Measurements from ENCODE around the gene MS4A3.
"Not testable (repeated sequence)": the region's sequence is repeated elsewhere in the genome, so short reads cannot be mapped to it uniquely, and the experiment has no call there.

The MS4A3 gene

DNA sequence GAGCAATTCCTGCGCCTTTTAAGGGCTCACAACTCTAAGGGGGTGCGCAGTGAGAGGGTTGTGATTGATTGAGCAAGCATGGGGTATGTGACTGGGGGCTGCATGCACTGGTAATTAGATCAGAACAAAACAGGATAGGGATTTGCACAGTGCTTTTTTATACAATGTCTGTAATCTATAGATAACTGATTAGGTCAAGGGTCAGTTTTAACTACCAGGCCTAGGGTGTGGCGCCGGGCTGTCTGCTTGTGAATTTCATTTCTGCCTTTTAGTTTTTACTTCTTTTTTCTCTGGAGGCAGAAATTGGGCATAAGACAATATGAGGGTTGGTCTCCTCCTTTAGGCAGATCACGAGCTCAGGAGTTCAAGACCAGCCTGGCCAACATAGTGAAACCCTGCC is 52.2 kb downstream of the MS4A3 start:
- H3K36me3 ChIP-seq (replicated peaks; ENCODE audit: low read depth, low read length); H3K4me3 ChIP-seq (ENCODE audit: low read length); H3K4me1 ChIP-seq (ENCODE audit: low read length); H4K20me1 ChIP-seq (ENCODE audit: insufficient read depth, low read length); H3K27ac ChIP-seq (ENCODE audit: low read length); H2AFZ ChIP-seq (ENCODE audit: low read depth, low read length); H3K27me3 ChIP-seq (ENCODE audit: low read depth, low read length); H3K4me2 ChIP-seq (ENCODE audit: low read length); H3K9ac ChIP-seq (ENCODE audit: low read length); H3K9me3 ChIP-seq (ENCODE audit: insufficient read depth, low read length); H3K79me2 ChIP-seq (ENCODE audit: low read length): not testable (repeated sequence)

- Histone ChIP-seq H3K27ac (ENCODE audit: low read length) (no peak overlapping the region), H3K27me3 (ENCODE audit: low read depth, low read length) (0 out of 2 replicates have a peak, but pooled peaks cover 3% of the 10 kb centered on the region), H3K79me2 (ENCODE audit: low read length) (no peaks in the 10 kb centered on the region), H3K4me2 (ENCODE audit: low read length) (no peak overlapping the region), H3K9me3 (ENCODE audit: insufficient read depth, low read length) (no peaks in the 10 kb centered on the region), H4K20me1 (ENCODE audit: insufficient read depth, low read length) (no peaks in the 10 kb centered on the region), H2AFZ (ENCODE audit: low read depth, low read length) (no peak overlapping the region), H3K9ac (ENCODE audit: low read length) (no peak overlapping the region), H3K4me3 (ENCODE audit: low read length) (no peak overlapping the region), H3K36me3 (replicated peaks; ENCODE audit: low read depth, low read length) (no peaks in the 10 kb centered on the region), H3K4me1 (ENCODE audit: low read length) (no peaks in the 10 kb centered on the region)
- TF ChIP-seq EZH2phosphoT487 (IDR thresholded peaks at IDR 0.05; ENCODE audit: low read depth), result no peak
- no peak for TF ChIP-seq CTCF (IDR thresholded peaks at IDR 0.05; ENCODE audit: low read depth, low read length)
Observed at GRCh38 chr11:60111793-60112192, 55.3 kb downstream of the MS4A3 start.

GRCh38 chr11:60116996-60117790 is 60.7 kb downstream of the MS4A3 start:
- Histone ChIP-seq H3K27me3 (ENCODE audit: low read depth, low read length) (0 out of 2 replicates have a peak, but pooled peaks cover 4% of the 10 kb centered on the region), H3K4me2 (ENCODE audit: low read length) (no peak overlapping the region), H3K4me3 (ENCODE audit: low read length) (no peak overlapping the region), H2AFZ (ENCODE audit: low read depth, low read length) (no peak overlapping the region), H4K20me1 (ENCODE audit: insufficient read depth, low read length) (no peaks in the 10 kb centered on the region), H3K9me3 (ENCODE audit: insufficient read depth, low read length) (no peaks in the 10 kb centered on the region), H3K79me2 (ENCODE audit: low read length) (no peaks in the 10 kb centered on the region), H3K4me1 (ENCODE audit: low read length) (no peaks in the 10 kb centered on the region), H3K27ac (ENCODE audit: low read length) (no peak overlapping the region), H3K36me3 (replicated peaks; ENCODE audit: low read depth, low read length) (no peaks in the 10 kb centered on the region), H3K9ac (ENCODE audit: low read length) (no peak overlapping the region)
- no peak for TF ChIP-seq CTCF (IDR thresholded peaks at IDR 0.05; ENCODE audit: low read depth, low read length)
- TF ChIP-seq EZH2phosphoT487 (IDR thresholded peaks at IDR 0.05; ENCODE audit: low read depth), result no peak

GRCh38 chr11:60118338-60118737 is 61.9 kb downstream of the MS4A3 start:
- no peak overlapping the region for H3K27ac ChIP-seq (ENCODE audit: low read length)
- H3K9me3 ChIP-seq (ENCODE audit: insufficient read depth, low read length), result no peaks in the 10 kb centered on the region
- H3K4me3 ChIP-seq (ENCODE audit: low read length), result no peak overlapping the region
- H3K9ac ChIP-seq (ENCODE audit: low read length), result no peak overlapping the region
- H3K4me1 ChIP-seq (ENCODE audit: low read length), result no peaks in the 10 kb centered on the region
- peak; percentile 52 for TF ChIP-seq CTCF (IDR thresholded peaks at IDR 0.05; ENCODE audit: low read depth, low read length)
- TF ChIP-seq EZH2phosphoT487 (IDR thresholded peaks at IDR 0.05; ENCODE audit: low read depth), result no peak
- H2AFZ ChIP-seq (ENCODE audit: low read depth, low read length), result no peak overlapping the region
- H3K36me3 ChIP-seq (replicated peaks; ENCODE audit: low read depth, low read length), result no peaks in the 10 kb centered on the region
- 0 out of 2 replicates have a peak, but pooled peaks cover 4% of the 10 kb centered on the region for H3K27me3 ChIP-seq (ENCODE audit: low read depth, low read length)
- no peaks in the 10 kb centered on the region for H4K20me1 ChIP-seq (ENCODE audit: insufficient read depth, low read length)
- H3K4me2 ChIP-seq (ENCODE audit: low read length), result no peak overlapping the region
- H3K79me2 ChIP-seq (ENCODE audit: low read length), result no peaks in the 10 kb centered on the region

All from OCI-LY3 (cell line).